Psoas muscle (tissue), 8 donors: ENCODE data around the gene CEACAM19. TPM values are rescaled to one million over a fixed set of nuclear protein-coding genes. Genes with fewer than 3 reads are reported as not detected.

ENCODE experiments used
- ATAC-seq, 4 donors: fragments of 200-7000 bp; cut with Tn5 transposase; one replicate each; pipeline ENCODE4 v1.9.1; 2020; ENCODE audit warnings: moderate library complexity in 3 of 4, mild to moderate bottlenecking in 2 of 4
- DNase-seq, 2 donors: peaks; one replicate each; pipeline ENCODE4 v3.0.0-alpha.2; 2020
- H3K27ac ChIP-seq: fragments of 200-600 bp; one replicate; pipeline ENCODE4 v1.8.0; 2022
- H3K27me3 ChIP-seq, 3 donors: fragments of 200-600 bp in 1 of 3; one replicate each; pipeline versions ENCODE4 v1.6.1 to v1.8.0; 2013 to 2022; ENCODE audit warnings: low read length in 2 of 3, mild to moderate bottlenecking in 2 of 3, moderate library complexity in 1 of 3; ENCODE audit not compliant: insufficient read depth in 3 of 3
- H3K36me3 ChIP-seq, 2 donors: fragments of 200-600 bp in 1 of 2; one replicate each; pipeline versions ENCODE4 v1.6.1 to v1.8.0; 2013 to 2022; ENCODE audit warnings: low read depth in 1 of 2, mild to moderate bottlenecking in 1 of 2, moderate library complexity in 1 of 2; ENCODE audit not compliant: insufficient read depth in 1 of 2
- H3K4me1 ChIP-seq: fragments of 200-600 bp; one replicate; pipeline ENCODE4 v1.8.0; 2022
- H3K4me3 ChIP-seq: fragments of 200-600 bp; one replicate; pipeline ENCODE4 v1.8.0; 2022; ENCODE audit warnings: mild to moderate bottlenecking
- H3K9me3 ChIP-seq: fragments of 200-600 bp; one replicate; pipeline ENCODE4 v1.8.0; 2022
- WGBS, 3 donors: extraction: QIAGEN DNeasy Blood & Tissue Kit; methylation state at CpG; one replicate each; pipeline versions ENCODE4 v1.1.6 to v1.1.7; 2013; 5-methylcytosine and 5-hydroxymethylcytosine counted together
- intact Hi-C, 2 donors: fragments of 100-400 bp; cut with DNase I; formaldehyde crosslinking; loops; one replicate each; pipeline versions ENCODE4 v1.11.0 to v1.14.2; 2022
- polyA plus RNA-seq, 3 donors: library from polyadenylated mRNA; stranded (reverse); fragments of 200-250 nt; gene quantifications; one replicate each; pipeline ENCODE4 v1.2.3, GENCODE V29; 2013
- total RNA-seq, 4 donors: library from RNA; stranded (reverse); fragmentation: NEBNext Ultra II Directional in 2 of 4; extraction: Animal tissue kit (Norgen Biotek cat#: 25700) in 2 of 4; gene quantifications; one replicate each; pipeline versions ENCODE4 v1.2.1 to v1.2.4, GENCODE V29; 2021 to 2023
- TF ChIP-seq, protein P1 (sequence below): fragments of 200-600 bp; IDR thresholded peaks from one replicate; pipeline ENCODE4 v1.8.0; 2022; ENCODE audit warnings: antibody characterized with exemption
- donor health status: healthy with polysubstance abuse.
- donor health status: DM: no; HTN: no; CAD: no; lungs with moderate emphysema.
- donor health status: Bipolar disorder and iron deficiency.
- donor health status: healthy.
- donor health status: DM: yes; HTN: yes; CAD: no.
- donor health status: DM: no; HTN: no; CAD: no.
- donor health status: DM: no; HTN: no; CAD: no.
- donor health status: DM: yes; HTN: yes; CAD: no.

Gene CEACAM19
- total and polyA plus RNA-seq, 7 donors = 3.7 to 14.7 (median 8.6) TPM

DNA sequence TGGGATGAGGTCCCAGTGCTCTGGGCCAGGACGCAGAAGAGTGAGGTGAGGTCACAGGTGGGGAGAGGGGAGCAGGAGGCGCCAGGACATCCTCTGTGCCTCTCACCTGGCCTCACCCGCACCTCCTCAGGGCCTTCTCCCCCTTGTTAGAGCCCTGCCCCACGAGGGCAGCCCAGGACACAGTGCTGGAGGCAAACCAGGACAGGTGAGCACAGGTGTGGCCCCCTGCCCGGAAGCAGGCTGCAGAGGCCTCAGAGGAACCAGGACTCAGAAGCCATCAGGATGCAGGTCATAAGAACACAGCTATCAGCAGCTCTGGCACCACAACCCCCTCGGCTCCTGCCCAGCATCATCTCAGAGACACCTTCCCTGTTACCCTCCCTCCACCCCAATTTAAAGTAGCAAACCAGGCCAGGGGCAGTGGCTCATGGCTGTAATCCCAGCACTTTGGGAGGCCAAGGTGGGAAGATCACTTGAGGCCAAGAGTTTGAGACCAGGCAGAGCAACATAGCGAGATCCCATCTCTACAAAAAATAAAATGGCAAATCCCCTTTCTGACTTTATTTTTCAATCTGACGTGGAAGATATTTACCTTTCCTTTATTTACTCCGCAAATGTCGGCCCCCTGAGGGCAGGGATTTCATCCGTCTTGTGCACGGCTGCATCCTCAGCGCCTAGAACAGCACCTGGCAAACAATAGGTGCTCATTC, 27.4 kb downstream of the CEACAM19 start, which contains the start of gene CEACAM16:
Gene CEACAM16, plus strand, starts transcription at position 660 of the 710 bp plus-strand sequence. CDS start 2,306 bp downstream, outside the sequence.
- 89 to 94% (median 90%) methylated on average over 12 to 13 of the region's 13 CpGs for WGBS, 3 donors
- Histone ChIP-seq H3K36me3 (no peaks in the 10 kb centered on the region), H3K4me1 (no peaks in the 10 kb centered on the region), H3K4me3 (no peak within 1 kb of the TSS), H3K27me3 (no peaks in the 10 kb centered on the region), H3K9me3 (no peaks in the 10 kb centered on the region), H3K27ac (no peak within 1 kb of the TSS)
- DNase-seq (no peak), ATAC-seq (no peak)
- TF ChIP-seq, protein P1, sequence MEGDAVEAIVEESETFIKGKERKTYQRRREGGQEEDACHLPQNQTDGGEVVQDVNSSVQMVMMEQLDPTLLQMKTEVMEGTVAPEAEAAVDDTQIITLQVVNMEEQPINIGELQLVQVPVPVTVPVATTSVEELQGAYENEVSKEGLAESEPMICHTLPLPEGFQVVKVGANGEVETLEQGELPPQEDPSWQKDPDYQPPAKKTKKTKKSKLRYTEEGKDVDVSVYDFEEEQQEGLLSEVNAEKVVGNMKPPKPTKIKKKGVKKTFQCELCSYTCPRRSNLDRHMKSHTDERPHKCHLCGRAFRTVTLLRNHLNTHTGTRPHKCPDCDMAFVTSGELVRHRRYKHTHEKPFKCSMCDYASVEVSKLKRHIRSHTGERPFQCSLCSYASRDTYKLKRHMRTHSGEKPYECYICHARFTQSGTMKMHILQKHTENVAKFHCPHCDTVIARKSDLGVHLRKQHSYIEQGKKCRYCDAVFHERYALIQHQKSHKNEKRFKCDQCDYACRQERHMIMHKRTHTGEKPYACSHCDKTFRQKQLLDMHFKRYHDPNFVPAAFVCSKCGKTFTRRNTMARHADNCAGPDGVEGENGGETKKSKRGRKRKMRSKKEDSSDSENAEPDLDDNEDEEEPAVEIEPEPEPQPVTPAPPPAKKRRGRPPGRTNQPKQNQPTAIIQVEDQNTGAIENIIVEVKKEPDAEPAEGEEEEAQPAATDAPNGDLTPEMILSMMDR = no peak
- intact Hi-C loops = no loop called here

DNA sequence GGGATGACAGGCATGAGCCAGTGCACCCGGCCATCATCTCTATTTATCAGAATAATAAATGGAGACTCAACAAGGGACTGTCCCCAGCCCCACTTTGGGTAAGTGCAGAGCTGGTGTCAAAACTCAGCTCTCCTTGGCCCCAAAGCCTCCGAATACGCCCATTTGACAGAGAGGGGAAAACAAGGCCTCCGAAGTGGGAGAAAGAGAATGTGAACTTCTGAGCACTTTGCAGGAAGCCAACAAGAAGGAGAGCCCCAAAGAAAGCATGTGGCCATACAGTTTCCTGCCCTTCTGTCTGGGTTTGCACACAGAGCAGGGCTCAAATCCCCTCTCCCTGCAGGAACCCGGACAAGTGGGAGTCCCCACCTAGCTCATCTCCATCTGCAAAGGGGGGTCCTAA, 29.3 kb downstream of the CEACAM19 start:
- Histone ChIP-seq H3K36me3 (no peaks in the 10 kb centered on the region), H3K4me1 (no peaks in the 10 kb centered on the region), H3K4me3 (no peak overlapping the region), H3K27ac (no peak overlapping the region), H3K9me3 (no peaks in the 10 kb centered on the region), H3K27me3 (no peaks in the 10 kb centered on the region)
- DNase-seq (no peak), ATAC-seq (no peak)
- intact Hi-C loops = no loop called here
- 89 to 93% (median 91%) methylated on average over 5 of the region's 5 CpGs for WGBS, 3 donors
- TF ChIP-seq, protein P1 = no peak

DNA sequence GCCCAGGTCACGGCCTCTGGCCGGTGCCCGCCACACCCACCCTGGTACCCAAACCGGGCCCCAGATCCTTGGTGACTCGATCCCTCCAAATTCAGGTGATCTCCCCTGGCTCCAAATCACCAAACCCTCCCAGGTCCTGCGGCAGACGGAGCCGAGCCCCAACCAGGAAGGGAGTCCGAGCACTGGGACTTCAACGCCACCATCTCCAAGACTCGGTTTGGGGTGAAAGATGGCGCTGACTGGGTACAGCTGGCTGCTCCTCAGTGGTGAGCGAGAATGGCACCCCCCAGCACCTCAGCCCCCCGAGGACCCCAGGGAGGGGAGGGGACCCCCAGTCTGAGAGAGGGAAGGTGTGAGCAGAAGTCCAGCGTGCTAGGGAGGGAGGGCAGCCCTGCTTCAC, 29.9 kb downstream of the CEACAM19 start:
- 85 to 87% (median 87%) methylated on average over 12 to 15 of the region's 15 CpGs for whole genome bisulfite sequencing, 3 donors
- H3K27ac ChIP-seq = no peak overlapping the region
- DNase-seq = no peak
- TF ChIP-seq, protein P1 = no peak
- no peaks in the 10 kb centered on the region for H3K36me3 ChIP-seq
- intact Hi-C loops = no loop called here
- H3K4me1 ChIP-seq = no peaks in the 10 kb centered on the region
- no peaks in the 10 kb centered on the region for H3K27me3 ChIP-seq
- H3K9me3 ChIP-seq = no peaks in the 10 kb centered on the region
- ATAC-seq = no peak
- H3K4me3 ChIP-seq = no peak overlapping the region

DNA sequence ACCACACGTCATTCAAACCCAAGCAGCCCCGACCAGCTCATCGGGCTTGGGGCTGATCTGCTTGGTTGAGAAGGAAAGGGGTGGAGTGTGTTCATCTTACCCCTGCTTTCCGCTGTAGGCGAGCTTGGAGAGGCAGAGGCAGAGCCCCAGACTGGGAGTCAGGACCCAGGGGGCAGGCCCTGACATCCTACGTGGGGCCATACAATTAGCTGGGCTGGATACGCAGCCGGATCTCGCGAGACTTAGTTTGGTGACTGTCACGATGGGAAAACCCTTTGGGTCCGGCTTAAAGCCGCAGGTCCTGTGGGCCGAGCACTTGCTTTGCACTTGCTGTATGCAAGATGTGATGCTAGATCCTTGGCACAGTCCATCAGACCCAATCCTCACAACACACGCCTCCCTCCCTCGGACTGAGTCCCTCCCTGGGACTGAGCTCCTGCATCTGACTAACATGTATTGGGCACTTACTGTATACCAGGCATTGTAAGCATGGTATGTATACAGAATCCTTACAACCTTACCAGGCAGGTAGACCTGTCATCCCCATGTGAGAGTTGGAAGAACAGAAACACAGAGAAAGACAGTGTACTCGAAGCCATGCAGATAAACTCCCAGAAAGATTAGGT, 31.4 kb downstream of the CEACAM19 start:
- no peak for ATAC-seq
- no peak for DNase-seq
- Histone ChIP-seq H3K27ac (no peak overlapping the region), H3K27me3 (no peaks in the 10 kb centered on the region), H3K9me3 (no peaks in the 10 kb centered on the region), H3K4me1 (no peaks in the 10 kb centered on the region), H3K4me3 (no peak overlapping the region), H3K36me3 (no peaks in the 10 kb centered on the region)
- WGBS, 3 donors = 87 to 89% (median 87%) methylated on average over 17 of the region's 17 CpGs
- intact Hi-C loops = no loop called here
- TF ChIP-seq, protein P1 = no peak
